ENCODE data around the gene ZFHX2.
A peak's percentile ranks its signal among the peaks of the same experiment; 100 is the strongest.
"Not testable (repeated sequence)": the region's sequence is repeated elsewhere in the genome, so short reads cannot be mapped to it uniquely, and the experiment has no call there.

Gene ZFHX2

DNA sequence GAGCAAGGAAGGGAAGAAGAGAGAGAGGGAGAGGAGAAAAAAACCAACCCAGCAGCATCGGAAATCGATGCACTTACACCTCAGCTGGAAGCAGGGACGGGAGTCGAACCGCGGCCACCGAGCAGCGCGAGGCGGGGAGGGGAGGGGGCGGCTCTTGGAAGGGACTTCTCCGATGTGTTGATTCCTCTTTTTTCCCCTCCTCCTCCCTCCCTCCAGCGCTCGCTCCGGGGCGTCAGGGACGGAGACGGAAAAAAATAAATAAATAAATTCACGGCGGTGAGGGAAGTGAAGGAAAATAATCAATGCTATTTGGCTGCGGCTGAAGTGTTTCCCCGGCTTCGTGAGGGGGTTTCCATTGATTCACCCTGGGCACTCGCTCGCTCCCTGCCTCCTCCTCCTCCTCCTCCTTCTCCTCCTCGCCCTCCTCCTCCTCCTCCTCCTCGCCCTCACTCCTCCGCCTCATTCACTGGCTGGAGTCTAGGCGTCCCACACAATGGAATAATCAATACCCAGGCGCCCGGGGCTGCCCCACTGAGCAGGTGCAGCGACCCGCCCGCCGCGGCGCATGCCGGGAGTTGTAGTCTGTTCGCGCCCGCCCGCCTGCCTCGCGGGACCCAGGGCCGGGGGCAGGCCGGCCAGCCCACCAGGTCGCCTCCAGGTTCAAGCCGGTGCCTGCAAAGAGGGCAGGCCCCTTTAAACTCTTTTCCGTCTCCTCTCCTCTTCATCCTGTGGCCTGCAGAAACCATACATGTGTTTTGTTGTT is at the start of gene ZFHX2:
Gene ZFHX2, minus strand, starts transcription at position 500 of the 763 bp plus-strand sequence. CDS start 16,440 bp downstream, outside the sequence.
- peak; percentile 82 for DNase-seq (ENCODE audit: low spot score)

DNA sequence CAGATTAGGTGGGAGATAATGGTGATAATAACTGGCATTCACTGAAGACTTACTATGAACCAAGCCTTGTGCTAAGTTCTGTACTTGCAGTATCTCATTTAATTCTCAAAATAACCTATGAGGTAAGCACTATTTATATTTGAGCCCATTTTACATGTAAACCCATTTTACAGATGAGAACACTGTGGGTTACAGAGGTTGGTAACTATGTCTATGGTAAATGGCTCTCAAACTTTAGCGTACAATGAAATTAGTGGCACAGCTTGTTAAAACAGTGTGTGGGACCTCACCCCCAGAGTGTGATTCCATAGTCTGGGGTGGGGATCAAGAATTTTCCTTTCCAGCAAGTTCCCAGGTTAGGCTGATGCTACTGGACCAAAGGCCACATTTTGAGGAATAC is 49.2 kb upstream of the ZFHX2 start:
- no peak for DNase-seq (ENCODE audit: low spot score)

DNA sequence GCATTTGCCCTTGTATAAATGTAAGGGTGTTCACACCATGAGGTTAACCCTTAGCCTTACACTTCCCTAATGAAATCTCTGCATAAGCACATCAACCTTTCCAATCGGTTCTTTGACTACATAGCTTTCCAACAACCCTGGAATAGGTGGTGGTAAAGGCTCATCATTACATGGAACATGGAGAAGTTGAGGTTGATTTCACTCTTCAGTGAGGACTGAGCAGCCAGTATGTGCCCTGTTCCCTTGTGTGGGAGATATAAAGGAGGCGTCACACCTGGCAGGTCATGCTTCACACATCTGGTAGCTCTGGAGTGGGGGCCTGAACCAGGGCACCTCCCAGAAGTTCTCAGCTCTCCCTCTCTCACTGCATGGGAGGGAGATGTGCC is 48.8 kb upstream of the ZFHX2 start:
- no peak for DNase-seq (ENCODE audit: low spot score)

DNA sequence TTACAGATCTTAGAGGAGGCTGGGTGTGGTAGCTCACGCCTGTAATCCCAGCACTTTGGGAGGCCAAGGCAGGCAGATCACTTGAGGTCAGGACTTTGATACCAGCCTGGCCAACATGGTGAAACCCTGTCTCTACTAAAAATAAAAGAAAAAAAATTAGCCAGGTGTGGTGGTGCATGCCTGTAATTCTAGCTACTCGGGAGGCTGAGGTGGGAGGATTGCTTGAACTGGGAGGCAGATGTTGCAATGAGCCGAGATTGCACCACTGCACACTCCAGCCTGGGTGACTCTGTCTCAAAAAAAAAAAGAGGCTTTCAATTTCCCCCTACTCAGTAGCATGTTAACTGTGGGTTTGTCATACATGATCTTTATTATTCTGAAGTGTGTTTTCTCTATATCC is 42.6 kb upstream of the ZFHX2 start:
- DNase-seq (ENCODE audit: low spot score): not testable (repeated sequence)

DNA sequence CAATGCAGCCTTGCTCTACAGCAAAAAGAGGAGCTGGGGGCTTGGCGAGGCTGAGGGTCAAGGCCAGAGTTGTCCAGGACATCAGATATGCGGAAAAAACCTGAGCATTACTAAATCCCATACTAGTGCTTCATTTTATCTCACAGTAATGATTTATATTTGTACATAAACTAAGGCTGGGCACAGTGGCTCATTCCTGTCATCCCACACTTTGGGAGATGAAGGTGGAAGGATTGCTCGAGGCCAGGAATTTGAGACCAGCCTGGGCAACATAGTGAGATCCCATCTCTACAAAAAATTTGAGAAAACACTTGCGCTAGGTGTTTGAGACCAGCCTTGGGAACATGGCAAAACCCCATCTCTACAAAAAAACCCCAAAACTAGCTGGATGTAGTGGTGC is 38.6 kb upstream of the ZFHX2 start:
- DNase-seq (ENCODE audit: low spot score): no peak

DNA sequence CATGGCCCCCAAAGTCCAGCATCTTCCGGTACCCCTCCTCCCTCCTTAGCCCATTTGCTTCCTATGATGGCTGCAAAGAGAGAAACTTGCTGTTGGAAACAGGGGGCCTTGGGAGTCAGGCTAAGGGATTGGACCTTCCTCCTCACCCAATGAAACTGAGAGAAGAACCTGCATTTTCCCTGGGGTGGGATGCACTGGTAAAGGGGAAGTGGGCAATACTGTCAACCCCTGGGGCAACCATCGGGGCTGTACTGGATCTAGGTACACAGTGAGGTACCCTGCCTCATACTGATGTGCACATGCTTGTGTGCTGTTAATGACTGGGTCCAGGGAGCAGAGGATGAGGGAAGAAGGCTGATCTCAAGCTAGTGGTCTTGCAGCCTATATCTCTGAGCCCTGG is 38.0 kb upstream of the ZFHX2 start:
- no peak for DNase-seq (ENCODE audit: low spot score)

DNA sequence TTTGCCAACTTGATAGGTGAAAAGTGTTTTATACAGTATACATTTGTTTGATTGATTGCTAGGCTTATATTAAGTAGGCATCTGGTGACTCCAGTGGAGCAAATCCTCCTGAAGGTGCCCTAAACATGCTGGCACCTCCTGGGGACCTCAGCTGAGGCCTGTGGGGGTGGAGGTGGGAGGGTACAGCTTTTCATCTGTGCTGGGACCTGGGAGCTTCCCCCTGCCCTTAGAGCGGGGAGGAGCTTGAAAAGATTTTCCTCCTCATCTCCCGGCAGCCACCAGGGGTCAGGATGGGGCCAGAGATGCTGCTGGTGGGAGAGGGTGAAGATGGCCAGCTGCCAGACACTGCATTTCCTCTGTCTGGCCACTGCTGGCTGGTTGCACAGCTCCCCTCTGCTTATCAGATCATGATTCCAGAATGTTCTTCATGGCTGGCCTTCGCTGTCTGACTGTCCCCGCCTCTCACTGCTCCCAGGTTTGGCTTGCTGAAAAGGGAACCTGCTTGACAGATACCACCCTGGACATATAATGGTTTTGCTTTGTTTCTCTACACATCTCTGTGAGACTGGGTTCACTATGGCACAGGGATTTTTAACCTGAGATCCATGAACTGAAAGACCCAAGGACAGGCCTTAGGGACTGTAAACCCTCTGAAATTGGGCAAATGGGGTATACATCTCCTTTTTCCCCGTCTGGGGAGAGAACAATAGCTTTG is 37.5 kb upstream of the ZFHX2 start:
- DNase-seq (ENCODE audit: low spot score): peak; percentile 83

DNA sequence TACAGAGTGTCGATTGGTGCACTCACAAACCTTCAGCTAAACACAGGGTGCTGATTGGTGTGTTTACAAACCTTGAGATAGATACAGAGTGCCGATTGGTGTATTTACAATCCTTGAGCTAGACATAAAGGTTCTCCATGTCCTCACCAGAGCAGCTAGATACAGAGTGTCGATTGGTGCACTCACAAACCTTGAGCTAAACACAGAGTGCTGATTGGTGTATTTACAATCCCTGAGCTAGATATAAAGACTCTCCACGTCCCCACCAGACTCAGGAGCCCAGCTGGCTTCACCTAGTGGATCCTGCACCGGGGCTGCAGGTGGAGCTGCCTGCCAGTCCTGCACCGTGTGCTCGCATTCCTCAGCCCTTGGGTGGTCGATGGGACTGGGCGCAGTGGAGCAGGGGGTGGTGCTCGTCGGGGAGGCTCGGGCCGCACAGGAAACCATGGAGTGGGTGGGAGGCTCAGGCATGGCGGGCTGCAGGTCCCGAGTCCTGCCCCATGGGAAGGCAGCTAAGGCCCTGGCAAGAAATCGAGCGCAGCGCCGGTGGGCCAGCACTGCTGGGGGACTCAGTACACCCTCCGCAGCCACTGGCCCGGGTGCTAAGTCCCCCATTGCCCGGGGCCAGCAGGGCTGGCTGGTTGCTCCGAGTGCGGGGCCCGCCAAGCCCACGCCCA is 33.1 kb upstream of the ZFHX2 start:
- not testable (repeated sequence) for DNase-seq (ENCODE audit: low spot score)

DNA sequence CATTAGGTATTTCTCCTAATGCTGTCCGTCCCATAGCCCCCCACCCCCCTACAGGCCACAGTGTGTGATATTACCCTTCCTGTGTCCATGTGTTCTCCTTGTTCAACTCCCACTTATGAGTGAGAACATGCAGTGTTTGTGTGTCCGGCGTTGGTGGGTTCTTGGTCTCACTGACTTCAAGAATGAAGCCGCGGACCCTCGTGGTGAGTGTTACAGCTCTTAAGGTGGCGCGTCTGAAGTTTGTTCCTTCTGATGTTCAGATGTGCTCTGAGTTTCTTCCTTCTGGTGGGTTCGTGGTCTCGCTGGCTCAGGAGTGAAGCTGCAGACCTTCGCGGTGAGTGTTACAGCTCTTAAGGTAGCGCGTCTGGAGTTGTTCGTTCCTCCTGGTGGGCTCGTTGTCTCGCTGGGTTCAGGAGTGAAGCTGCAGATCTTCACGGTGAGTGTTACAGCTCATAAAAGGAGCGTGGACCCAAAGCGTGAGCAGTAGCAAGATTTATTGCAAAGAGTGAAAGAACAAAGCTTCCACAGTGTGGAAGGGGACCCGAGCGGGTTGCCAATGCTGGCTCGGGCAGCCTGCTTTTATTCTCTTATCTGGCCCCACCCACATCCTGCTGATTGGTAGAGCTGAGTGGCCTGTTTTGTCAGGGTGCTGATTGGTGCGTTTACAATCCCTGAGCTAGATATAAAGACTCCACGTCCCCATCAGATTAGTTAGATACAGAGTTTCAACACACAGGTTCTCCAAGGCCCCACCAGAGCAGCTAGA is 32.4 kb upstream of the ZFHX2 start:
- not testable (repeated sequence) for DNase-seq (ENCODE audit: low spot score)

DNA sequence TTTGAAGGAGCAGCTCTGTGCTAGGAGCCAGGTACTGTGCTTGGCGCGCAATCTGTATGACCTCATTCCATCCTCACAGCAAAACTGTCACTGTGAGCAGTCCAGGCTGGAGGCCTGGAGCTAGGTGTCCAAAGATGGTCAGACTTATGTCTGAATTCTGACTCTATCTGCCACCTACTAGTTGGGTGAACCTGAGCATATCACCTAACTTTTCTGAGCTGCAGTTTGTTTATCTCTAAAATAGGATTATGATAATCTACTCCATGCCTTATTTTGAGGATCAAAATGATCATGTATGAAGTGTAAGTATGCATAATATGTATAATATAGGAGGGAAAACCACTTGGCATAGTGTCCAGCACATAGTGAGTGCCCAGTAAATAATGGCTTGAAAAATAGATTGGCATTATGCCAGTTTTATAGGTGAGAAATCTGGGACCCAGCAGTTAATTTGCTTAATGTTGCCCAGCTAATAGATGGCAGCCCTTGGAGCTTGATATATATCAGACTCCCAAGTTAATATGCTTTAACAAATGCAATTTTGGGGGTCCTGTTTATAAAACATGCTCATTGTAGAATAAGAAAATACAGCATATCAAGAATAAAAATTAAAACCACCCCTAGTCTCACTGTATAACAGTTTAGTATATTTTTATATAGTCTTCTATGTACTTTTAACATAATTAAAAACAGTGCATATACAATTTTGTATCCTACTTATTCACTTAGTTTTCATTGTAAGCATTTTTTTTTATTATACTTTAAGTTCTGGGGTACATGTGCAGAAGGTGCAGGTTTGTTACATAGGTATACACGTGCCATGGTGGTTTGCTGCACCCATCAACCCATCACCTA is 31.6 kb upstream of the ZFHX2 start:
- peak; percentile 76 for DNase-seq (ENCODE audit: low spot score)

DNA sequence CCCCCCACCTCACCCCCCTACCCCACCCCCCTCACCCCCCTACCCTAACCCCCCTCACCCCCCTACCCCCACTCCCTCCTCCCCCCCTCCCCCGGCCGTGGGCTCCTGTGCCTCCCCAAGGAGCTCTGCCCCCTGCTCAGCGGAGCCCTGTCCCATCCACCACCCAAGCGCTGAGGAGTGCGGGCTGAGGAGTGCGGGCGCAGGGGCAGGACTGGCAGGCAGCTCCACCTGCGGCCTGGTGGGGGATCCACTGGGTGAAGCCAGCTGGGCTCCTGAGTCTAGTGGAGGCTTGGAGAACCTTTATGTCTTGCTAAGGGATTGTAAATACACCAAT is 29.4 kb upstream of the ZFHX2 start:
- no peak for DNase-seq (ENCODE audit: low spot score)

DNA sequence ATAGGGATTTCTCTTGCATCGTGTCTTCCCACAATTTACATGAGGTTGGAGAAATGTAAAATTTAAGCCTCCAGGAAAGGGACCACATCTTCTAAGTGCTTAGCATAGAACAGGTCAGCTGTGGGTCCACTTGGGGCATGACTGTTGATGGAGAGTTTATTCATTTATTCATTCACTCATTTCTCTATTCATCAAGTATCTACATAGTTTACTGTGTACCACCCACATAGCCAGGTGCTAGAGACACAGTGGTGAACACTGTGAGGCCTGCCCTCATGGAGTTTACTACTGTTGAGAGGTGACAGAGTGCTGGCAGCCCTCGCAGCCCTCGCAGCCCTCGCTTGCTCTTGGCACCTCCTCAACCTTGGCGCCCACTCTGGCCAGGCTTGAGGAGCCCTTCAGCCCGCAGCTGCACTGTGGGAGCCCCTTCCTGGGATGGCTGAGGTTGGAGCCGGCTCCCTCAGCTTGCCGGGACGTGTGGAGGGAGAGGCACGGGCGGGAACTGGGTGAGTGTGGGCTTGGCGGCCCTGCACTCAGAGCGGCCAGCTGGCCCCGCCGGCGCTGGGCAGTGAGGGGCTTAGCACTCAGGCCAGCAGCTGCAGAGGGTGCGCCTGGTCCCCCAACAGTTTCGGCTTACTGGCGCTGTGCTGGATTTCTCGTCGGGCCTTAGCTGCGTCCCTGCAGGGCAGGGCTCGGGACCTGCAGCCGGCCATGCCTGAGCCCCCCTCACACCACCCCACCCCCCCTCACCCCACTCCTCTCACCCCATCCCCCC is 28.8 kb upstream of the ZFHX2 start:
- no peak for DNase-seq (ENCODE audit: low spot score)

DNA sequence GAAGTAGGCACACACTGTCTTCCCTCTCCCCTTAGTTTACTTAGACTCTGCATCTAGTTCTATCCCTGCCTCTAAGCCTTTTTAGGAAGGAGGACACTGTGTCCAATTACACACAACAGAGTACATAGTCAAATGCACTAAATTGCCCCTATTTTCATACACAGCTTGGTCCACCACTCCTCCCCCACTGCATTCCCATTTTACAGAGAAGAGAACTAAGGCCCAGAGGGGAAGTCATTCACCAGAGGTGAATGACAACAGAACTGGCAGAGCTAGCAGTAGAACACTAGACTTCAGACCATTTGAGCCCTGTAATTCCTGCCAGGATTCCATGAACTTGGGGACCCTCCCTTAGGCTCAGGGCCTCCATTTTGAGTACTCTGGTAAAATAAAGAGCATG is 28.2 kb upstream of the ZFHX2 start:
- no peak for DNase-seq (ENCODE audit: low spot score)

DNA sequence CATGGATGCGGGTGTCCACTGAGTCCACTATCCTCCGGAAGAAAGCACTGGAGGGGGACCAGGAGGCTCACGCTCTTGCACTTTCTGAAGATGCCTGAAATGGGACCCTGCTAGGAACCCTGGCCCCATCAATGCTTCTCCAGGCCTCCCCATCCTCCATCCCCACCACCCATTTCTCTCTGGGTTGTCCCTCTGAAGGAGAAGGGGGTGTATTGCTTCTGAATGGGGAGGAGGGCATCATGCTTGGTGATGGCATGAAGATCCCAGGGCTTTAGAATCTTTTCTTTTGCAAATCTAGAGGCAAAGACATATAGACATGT is 27.7 kb upstream of the ZFHX2 start:
- no peak for DNase-seq (ENCODE audit: low spot score)

DNA sequence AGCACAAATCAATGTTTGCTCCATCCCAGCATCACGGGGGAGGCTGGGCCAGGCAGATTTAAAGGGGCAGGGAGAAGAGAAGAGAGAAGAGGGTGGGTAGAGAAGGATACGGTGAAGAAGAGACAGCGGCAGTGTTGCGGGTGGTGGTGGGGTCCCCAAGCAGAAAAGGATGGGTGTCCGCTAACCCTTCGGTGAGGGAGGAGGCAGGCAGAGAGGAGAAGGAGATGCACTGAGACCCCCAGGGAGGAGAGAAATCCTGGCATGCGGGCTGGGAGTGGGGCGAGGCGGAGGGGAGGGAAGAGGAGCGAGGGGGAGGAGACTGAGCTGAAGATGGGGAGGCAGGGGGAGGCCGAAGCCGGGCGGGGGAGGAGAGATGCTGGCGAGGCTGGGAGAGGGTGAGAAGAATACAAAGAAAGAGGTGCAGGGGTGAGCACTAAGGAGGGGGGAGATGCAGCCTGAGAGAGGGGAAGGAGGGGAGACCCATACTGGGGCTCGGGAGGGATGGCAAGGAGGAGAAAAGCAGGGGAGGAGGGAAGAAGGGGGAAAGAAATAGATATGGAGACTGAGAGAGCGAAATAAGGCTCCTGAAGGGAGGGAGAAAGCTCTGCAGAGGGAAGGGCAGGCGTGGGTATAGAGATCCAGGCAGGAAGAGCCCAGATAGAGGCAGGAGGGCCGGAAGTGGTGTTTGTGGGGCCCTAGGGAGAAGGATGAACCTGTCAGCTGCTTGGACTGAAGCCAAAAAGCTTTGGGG is 27.2 kb upstream of the ZFHX2 start, which contains the start of gene JPH4:
Gene JPH4, minus strand, starts transcription at position 231 of the 751 bp plus-strand sequence. CDS start 1,337 bp downstream, outside the sequence.
- DNase-seq (ENCODE audit: low spot score): peak; percentile 90

DNA sequence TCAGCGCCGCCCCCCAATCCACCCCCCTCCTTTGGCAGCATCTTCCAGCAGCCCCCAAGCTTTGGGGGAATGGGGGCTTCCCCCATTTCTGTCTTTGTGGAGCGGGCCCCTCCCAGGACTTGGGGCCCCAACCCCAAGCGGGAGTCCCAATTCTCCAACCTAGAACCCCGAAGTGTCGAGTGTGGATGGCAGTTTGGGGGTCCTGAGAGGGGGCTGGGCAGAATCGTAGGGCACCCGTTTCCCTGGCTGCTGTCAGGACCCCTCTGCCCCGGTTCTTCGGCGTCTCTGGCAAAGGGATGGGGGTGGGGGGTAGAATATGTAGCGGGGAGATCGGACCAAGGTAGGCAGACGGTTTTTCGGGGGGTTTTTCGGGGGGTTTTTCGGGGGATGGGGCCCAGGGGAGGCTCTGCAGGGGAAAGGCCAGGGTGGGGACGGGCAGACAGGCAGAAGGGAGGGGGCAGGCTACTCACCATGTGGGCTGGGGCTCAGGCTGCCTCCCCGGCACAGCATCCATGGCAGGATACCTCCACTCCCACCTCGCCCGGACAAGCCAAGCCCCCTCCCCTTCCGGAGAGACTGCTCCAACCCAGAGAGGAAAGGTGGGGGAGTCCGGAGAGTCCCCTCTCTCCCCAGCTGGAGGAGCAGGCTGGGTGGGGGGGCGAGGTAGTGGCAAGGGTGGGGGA is 26.3 kb upstream of the ZFHX2 start:
- no peak for DNase-seq (ENCODE audit: low spot score)

DNA sequence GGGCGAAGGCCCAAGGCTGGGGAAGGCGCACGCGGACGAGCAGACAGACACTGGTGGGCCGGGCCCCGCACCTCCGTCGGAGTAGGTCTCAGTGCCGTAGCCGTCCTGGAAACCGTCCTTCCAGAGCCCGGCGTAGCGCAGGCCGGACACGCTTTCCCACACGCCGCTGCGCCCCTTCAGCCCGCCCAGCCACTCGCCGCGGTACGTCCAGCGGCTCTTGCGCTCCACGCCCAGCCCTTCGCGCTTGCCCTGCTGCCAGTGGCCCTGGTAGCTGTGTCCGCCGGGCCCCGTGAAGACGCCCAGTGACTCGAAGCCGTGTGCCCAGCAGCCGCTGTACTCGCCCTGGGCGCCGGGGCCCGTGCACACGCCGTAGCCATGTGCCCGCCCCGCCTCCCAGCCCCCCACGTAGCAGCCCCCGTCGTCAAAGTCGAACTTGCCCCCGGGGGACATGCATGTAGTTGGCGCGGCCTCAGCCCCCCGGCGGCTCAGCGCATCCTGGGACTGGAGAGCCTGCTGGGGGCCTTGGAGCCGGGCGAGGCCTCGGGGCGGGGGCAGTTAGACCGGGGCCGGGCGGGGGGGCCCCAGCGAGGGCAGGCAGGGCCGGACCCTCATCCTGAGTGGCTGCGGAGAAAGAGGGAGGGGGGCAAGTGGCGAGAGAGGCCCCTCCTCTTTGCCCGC is 25.6 kb upstream of the ZFHX2 start:
- DNase-seq (ENCODE audit: low spot score): peak; percentile 50

DNA sequence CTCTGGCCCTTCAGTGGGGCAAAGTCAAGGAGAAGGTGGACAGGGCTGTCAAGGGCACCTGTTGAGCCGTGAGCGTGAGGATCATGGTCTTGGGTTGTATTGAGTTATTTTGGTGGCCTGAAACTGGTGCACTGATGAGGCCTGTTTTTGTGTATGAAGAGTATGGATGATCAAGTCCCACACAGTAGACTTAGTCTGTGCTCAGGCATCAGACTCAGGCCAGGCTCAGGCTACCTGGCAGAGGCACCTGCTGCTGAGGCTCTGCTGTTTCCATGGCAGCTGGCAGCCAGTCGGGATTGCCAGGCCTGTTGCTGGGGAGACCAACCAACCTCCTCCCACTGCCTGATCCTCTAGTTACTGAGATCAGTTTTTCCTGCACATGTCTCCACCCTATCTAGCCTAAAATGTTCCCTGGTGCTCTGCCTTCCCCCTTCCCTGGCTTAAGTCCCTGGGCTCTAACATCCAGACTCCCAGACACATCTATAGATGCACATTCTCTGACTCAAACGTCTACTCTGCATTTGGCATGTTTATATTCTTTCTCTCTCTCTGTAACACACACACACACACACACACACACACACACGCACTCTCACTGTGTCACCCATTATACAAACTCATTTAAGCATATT is 21.9 kb upstream of the ZFHX2 start:
- DNase-seq (ENCODE audit: low spot score): peak; percentile 80
